Right lobe of liver (tissue), 6 donors: Measurements from ENCODE around the gene KRT35. TPM values are rescaled to one million over a fixed set of nuclear protein-coding genes. Genes with fewer than 3 reads are reported as not detected.

Source experiments
- ATAC-seq, 4 donors: fragments of 200-7000 bp; cut with Tn5 transposase; one replicate each; pipeline ENCODE4 v1.9.1; 2020; ENCODE audit warnings: mild to moderate bottlenecking in 4 of 4, moderate library complexity in 4 of 4
- DNase-seq, 3 donors: peaks; one replicate each; pipeline ENCODE4 v3.0.0-alpha.2; 2020
- H3K27ac ChIP-seq, 3 donors: fragments of 200-600 bp; one replicate each; pipeline ENCODE4 v1.8.0; 2022
- H3K27me3 ChIP-seq, 2 donors: fragments of 200-600 bp; one replicate each; pipeline ENCODE4 v1.8.0; 2022
- H3K36me3 ChIP-seq, 4 donors: fragments of 200-600 bp; sonication (generic) in 1 of 4; one replicate each; pipeline versions ENCODE4 v1.5.1 to v1.8.0; 2017 to 2022; ENCODE audit warnings: control low read depth in 1 of 4
- H3K4me1 ChIP-seq, 4 donors: fragments of 200-600 bp; sonication (generic) in 1 of 4; one replicate each; pipeline versions ENCODE4 v1.5.1 to v1.8.0; 2017 to 2022; ENCODE audit warnings: control low read depth in 1 of 4
- H3K4me3 ChIP-seq, 3 donors: fragments of 200-600 bp; one replicate each; pipeline ENCODE4 v1.8.0; 2022
- H3K9me3 ChIP-seq, 4 donors: fragments of 200-600 bp; sonication (generic) in 1 of 4; one replicate each; pipeline versions ENCODE4 v1.5.1 to v1.8.0; 2017 to 2022; ENCODE audit warnings: control low read depth in 1 of 4
- POLR2A ChIP-seq: fragments of 450-650 bp; IDR thresholded peaks from one replicate; pipeline ENCODE4 v1.6.1; 2017; ENCODE audit warnings: antibody characterized with exemption, mild to moderate bottlenecking
- WGBS: methylation state at CpG from one replicate; pipeline ENCODE4 v1.1.6; 2018; ENCODE audit warnings: low coverage, low lambda C conversion rate; ENCODE audit not compliant: insufficient coverage; ENCODE audit errors: missing lambda C conversion rate; 5-methylcytosine and 5-hydroxymethylcytosine counted together
- intact Hi-C, 2 donors: fragments of 100-400 bp; cut with DNase I; formaldehyde crosslinking; loops; one replicate each; pipeline versions ENCODE4 v1.11.2 to v1.14.1; 2022
- total RNA-seq, 6 experiments: library from RNA; depleted of rRNA in 2 of 6; stranded (reverse); fragments of >200 nt in 2 of 6; fragmentation: NEBNext Ultra II Directional in 3 of 6; extraction: Animal tissue kit (Norgen Biotek cat#: 25700) in 3 of 6; gene quantifications; one replicate each; pipeline versions ENCODE4 v1.1.0 to v1.2.4, GENCODE V29; 2016 to 2023
- TF ChIP-seq, protein P1 (sequence below), 4 donors: fragments of 200-600 bp in 3 of 4; fragments of 450-650 bp in 1 of 4; IDR thresholded peaks; one replicate each; pipeline versions ENCODE4 v1.5.1 to v1.8.0; 2016 to 2022; ENCODE audit warnings: antibody characterized with exemption in 4 of 4, mild to moderate bottlenecking in 2 of 4
- donor health status: DM: no; HTN: yes; CAD: no.
- donor health status: DM: no; HTN: no; CAD: no.
- donor health status: DM: no; HTN: no; CAD: no.
- donor health status: DM: no; HTN: yes; CAD: no.
- donor health status: DM: no; HTN: yes; CAD: no.

Gene KRT35
- total RNA-seq, 6 experiments from 2014 or later = not detected

DNA sequence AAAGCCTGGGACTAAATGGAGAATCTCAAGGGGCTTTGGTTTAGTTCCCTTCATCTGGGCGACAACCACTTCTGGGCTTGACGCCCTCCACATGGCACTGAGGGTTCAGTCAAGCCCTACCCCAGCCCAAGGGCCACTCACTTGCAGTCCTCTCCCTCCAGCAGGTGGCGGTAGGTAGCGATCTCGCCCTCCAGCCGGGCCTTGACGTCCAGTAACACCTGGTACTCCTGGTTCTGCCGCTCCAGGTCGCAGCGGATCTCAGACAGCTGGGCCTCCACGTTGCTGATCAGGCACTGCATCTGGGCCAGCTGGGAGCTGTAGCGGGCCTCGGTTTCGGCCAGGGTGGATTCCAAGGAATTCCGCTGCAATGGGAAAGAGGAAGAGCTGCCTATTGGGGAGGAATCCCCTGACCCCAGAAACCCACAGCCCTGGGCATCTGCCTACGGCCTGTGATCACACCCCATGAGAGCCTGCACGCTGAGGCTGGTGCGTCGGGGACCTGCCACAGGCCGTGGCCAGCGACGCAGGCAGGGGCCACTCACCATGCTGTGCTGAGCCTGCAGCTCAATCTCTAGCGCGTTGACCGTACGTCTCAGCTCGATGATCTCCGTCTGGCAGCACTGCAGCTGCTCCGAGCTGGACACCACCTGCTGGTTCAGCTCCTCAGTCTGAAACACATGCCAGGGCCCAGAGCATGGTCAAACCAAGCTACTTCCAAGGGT, 6.0 kb upstream of the KRT35 start:
- intact Hi-C loops = no loop called here
- H3K27ac ChIP-seq = no peak overlapping the region
- WGBS = 49% methylated on average over 12 of the region's 29 CpGs
- H3K4me1 ChIP-seq = no peaks in the 10 kb centered on the region
- no peak for DNase-seq
- H3K4me3 ChIP-seq = no peak overlapping the region
- H3K36me3 ChIP-seq = no peaks in the 10 kb centered on the region
- peak in 3 of 4 donors; percentile 27 to 37 (median 29) for ATAC-seq
- no peaks in the 10 kb centered on the region for H3K9me3 ChIP-seq
- H3K27me3 ChIP-seq = no peaks in the 10 kb centered on the region
- TF ChIP-seq POLR2A = no peak
- TF ChIP-seq, protein P1, sequence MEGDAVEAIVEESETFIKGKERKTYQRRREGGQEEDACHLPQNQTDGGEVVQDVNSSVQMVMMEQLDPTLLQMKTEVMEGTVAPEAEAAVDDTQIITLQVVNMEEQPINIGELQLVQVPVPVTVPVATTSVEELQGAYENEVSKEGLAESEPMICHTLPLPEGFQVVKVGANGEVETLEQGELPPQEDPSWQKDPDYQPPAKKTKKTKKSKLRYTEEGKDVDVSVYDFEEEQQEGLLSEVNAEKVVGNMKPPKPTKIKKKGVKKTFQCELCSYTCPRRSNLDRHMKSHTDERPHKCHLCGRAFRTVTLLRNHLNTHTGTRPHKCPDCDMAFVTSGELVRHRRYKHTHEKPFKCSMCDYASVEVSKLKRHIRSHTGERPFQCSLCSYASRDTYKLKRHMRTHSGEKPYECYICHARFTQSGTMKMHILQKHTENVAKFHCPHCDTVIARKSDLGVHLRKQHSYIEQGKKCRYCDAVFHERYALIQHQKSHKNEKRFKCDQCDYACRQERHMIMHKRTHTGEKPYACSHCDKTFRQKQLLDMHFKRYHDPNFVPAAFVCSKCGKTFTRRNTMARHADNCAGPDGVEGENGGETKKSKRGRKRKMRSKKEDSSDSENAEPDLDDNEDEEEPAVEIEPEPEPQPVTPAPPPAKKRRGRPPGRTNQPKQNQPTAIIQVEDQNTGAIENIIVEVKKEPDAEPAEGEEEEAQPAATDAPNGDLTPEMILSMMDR (IDR thresholded peaks at IDR 0.05) = peak; percentile 19 to 39 (median 28)

DNA sequence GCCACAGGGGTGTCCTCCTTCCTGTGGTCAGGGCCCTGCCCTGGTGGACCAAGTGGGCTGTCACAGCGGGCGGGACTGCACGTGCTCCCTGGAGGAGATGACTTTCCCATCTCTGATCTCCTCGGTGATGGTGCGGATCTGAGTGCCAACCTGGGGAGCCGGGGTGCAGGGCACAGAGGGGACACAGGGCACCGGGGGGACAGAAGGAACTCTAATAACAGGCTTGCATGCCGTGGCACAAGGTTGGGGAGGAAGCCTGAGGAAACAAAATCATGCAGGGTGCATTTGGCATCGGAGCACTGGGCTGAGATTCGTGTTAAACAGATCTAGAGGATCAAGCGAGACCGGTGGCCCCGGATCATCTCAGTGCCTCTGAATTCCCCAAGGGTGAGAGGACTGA, 5.4 kb upstream of the KRT35 start:
- Histone ChIP-seq H3K27me3 (no peaks in the 10 kb centered on the region), H3K4me1 (no peaks in the 10 kb centered on the region), H3K4me3 (no peak overlapping the region), H3K9me3 (no peaks in the 10 kb centered on the region), H3K36me3 (no peaks in the 10 kb centered on the region), H3K27ac (no peak overlapping the region)
- WGBS = 90% methylated on average over 2 of the region's 13 CpGs
- ATAC-seq (no peak), DNase-seq (no peak)
- intact Hi-C loops = no loop called here
- TF ChIP-seq, protein P1 (IDR thresholded peaks at IDR 0.05) = no peak
- TF ChIP-seq POLR2A = no peak

DNA sequence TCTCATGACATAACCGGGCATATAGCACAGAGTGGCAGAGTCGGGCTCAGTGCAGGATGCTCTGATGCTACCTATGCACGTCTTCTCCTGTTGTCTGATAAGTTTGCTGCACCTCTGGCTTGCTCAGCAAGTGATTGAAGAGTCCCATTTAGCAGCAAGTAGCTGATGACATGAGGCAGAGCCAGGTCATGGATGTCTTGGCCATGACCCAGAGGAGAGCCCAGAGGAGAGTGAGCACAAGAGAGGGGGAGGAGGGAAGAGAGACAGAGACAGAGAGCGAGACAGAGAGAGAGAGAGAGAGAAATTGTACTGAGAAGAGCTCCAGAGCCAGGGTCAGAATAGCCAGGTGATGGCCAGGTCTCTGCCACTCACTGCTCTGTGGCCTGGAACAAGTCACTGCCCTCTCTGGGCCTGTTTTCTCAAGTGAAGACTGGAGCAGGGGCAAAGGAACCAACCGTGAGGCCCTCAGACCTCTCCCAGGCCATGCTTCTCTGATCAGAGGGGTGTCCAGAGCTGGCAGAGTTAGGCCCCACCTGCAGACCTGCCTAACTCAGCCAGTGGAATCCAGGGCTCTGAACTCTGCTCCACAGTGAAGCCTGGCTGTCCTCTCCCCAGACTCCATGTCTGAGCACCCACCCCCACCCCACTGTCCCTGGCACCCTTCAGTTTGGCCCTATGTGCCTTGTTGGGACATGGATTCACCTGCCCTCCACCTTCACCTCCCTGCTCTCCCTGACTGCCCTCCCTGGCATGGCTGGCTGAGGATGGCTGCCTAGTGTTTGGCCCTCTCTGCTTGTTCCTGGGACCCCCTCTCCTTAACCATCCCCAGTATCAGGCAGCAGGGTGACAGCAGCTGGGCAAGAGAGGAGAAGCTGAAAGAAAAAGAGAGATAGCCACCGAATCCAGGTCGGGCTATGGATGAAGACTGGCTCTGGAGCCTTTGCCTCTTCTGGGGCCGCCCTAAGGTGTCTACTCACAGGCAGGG, 4.3 kb upstream of the KRT35 start:
- Histone ChIP-seq H3K36me3 (no peaks in the 10 kb centered on the region), H3K27ac (no peak overlapping the region), H3K27me3 (no peaks in the 10 kb centered on the region), H3K4me1 (no peaks in the 10 kb centered on the region), H3K4me3 (no peak overlapping the region), H3K9me3 (no peaks in the 10 kb centered on the region)
- DNase-seq (no peak), ATAC-seq (no peak)
- WGBS = 61% methylated on average over 4 of the region's 8 CpGs
- intact Hi-C loops = no loop called here
- TF ChIP-seq POLR2A = no peak
- TF ChIP-seq, protein P1 (IDR thresholded peaks at IDR 0.05) = no peak

DNA sequence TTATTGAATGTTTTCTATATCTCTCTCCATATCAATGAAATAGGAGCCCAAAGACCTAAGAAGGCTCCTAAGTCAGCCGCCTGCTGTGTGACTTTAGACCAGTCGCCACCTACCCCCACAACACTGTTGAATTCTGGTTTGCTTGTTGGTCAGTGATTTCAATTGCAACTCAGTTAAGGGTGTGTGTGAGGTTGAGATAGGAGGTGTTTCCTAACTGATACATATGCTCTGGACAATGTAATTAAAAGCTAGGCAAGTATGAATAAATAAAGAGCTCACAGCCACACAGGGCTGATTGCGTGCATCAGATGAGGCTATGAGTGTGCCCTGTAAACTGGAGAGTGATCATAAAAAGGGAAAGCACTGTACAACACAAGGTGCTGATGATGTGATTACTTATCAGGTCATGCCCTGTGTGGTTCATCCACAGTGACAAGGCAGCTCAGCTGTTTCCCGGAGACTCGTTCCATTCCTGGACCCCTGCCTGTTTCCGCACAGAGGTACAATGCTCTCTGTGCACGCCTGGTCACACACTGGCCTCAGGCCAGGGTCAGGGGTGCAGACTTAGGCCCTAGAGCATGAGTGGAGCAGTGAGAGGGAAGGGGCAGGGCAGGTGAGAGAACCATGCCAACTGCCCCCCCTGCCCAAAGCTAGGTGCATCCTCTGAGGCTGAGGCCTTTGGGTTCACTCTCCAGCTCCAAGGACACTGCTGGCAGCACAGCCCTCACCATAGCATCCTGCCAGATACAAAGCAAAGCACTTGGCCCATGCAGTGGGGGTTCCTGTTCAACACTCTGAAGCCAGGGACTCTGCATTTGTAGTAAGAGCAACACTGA, 3.3 kb upstream of the KRT35 start:
- 92% methylated on average over 3 of the region's 7 CpGs for WGBS
- TF ChIP-seq POLR2A = no peak
- TF ChIP-seq, protein P1 (IDR thresholded peaks at IDR 0.05) = no peak
- intact Hi-C loops = no loop called here
- Histone ChIP-seq H3K27me3 (no peaks in the 10 kb centered on the region), H3K36me3 (no peaks in the 10 kb centered on the region), H3K27ac (no peak overlapping the region), H3K4me3 (no peak overlapping the region), H3K4me1 (no peaks in the 10 kb centered on the region), H3K9me3 (no peaks in the 10 kb centered on the region)
- ATAC-seq (no peak), DNase-seq (no peak)
